Measurements from ENCODE around the gene ZNF506. TPM values are rescaled to one million over a fixed set of nuclear protein-coding genes. Genes with fewer than 3 reads are reported as not detected.
A peak's percentile ranks its signal among the peaks of the same experiment; 100 is the strongest.

ZNF506 gene
- total and polyA plus RNA-seq, 2 experiments from 2014 or later: 26.0 to 42.1 TPM

DNA sequence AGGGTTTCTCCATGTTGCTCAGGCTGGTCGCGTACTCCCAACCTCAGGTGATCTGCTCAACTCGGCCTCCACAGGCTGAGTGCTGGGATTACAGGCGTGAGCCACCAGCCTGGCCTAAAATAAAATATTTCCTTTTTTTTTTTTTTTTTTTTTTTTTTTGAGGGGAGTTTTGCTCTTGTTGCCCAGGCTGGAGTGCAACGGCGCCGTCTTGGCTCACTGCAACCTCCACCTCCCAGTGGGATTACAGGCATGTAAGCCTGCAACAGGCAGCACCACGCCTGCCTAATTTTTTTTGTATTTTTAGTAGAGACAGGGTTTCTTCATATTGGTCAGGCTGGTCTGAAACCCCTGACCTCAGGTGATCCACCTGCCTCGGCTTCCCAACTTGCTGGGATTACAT lies 4.9 kb downstream of the ZNF506 start:
- Histone ChIP-seq H3K36me3 (ENCODE audit: insufficient read depth) (no peaks in the 10 kb centered on the region), H3K27ac (ENCODE audit: low read depth) (no peak overlapping the region), H3K9me2 (ENCODE audit: insufficient read depth) (no peaks in the 10 kb centered on the region), H2AFZ (no peak overlapping the region), H3K4me3 (no peak overlapping the region), H3K27me3 (ENCODE audit: insufficient read depth) (no peaks in the 10 kb centered on the region), H3K4me1 (ENCODE audit: insufficient read depth) (no peaks in the 10 kb centered on the region), H3K79me2 (replicated peaks; ENCODE audit: insufficient read depth) (peaks cover 89% of the 10 kb centered on the region), H3K4me2 (no peak overlapping the region), H3F3A (replicated peaks; ENCODE audit: low read depth) (no peaks in the 10 kb centered on the region; the same call in 1 of the 2 replicates), H4K20me1 (replicated peaks; ENCODE audit: insufficient read depth) (peaks cover 13% of the 10 kb centered on the region)
- TF ChIP-seq POLR2AphosphoS5 (IDR thresholded peaks at IDR 0.05; ENCODE audit: low read depth) (no peak), CREB1 (CRISPR knock-in tag; IDR thresholded peaks at IDR 0.05; ENCODE audit: low read depth) (no peak), JUNB (IDR thresholded peaks at IDR 0.05; ENCODE audit: unreplicated experiment) (no peak), ZNF114 (CRISPR knock-in tag; IDR thresholded peaks at IDR 0.05) (no peak), STAT1 (IDR thresholded peaks at IDR 0.05; ENCODE audit: unreplicated experiment) (no peak), EZH2 (IDR thresholded peaks at IDR 0.05; ENCODE audit: low read depth, unreplicated experiment) (no peak), ZNF331 (CRISPR knock-in tag; IDR thresholded peaks at IDR 0.05; ENCODE audit: low read depth) (no peak), EZH2phosphoT487 (IDR thresholded peaks at IDR 0.05; ENCODE audit: unreplicated experiment) (no peak), NANOG (IDR thresholded peaks at IDR 0.05; ENCODE audit: borderline replicate concordance) (no peak)
- TF ChIP-seq, protein P1, sequence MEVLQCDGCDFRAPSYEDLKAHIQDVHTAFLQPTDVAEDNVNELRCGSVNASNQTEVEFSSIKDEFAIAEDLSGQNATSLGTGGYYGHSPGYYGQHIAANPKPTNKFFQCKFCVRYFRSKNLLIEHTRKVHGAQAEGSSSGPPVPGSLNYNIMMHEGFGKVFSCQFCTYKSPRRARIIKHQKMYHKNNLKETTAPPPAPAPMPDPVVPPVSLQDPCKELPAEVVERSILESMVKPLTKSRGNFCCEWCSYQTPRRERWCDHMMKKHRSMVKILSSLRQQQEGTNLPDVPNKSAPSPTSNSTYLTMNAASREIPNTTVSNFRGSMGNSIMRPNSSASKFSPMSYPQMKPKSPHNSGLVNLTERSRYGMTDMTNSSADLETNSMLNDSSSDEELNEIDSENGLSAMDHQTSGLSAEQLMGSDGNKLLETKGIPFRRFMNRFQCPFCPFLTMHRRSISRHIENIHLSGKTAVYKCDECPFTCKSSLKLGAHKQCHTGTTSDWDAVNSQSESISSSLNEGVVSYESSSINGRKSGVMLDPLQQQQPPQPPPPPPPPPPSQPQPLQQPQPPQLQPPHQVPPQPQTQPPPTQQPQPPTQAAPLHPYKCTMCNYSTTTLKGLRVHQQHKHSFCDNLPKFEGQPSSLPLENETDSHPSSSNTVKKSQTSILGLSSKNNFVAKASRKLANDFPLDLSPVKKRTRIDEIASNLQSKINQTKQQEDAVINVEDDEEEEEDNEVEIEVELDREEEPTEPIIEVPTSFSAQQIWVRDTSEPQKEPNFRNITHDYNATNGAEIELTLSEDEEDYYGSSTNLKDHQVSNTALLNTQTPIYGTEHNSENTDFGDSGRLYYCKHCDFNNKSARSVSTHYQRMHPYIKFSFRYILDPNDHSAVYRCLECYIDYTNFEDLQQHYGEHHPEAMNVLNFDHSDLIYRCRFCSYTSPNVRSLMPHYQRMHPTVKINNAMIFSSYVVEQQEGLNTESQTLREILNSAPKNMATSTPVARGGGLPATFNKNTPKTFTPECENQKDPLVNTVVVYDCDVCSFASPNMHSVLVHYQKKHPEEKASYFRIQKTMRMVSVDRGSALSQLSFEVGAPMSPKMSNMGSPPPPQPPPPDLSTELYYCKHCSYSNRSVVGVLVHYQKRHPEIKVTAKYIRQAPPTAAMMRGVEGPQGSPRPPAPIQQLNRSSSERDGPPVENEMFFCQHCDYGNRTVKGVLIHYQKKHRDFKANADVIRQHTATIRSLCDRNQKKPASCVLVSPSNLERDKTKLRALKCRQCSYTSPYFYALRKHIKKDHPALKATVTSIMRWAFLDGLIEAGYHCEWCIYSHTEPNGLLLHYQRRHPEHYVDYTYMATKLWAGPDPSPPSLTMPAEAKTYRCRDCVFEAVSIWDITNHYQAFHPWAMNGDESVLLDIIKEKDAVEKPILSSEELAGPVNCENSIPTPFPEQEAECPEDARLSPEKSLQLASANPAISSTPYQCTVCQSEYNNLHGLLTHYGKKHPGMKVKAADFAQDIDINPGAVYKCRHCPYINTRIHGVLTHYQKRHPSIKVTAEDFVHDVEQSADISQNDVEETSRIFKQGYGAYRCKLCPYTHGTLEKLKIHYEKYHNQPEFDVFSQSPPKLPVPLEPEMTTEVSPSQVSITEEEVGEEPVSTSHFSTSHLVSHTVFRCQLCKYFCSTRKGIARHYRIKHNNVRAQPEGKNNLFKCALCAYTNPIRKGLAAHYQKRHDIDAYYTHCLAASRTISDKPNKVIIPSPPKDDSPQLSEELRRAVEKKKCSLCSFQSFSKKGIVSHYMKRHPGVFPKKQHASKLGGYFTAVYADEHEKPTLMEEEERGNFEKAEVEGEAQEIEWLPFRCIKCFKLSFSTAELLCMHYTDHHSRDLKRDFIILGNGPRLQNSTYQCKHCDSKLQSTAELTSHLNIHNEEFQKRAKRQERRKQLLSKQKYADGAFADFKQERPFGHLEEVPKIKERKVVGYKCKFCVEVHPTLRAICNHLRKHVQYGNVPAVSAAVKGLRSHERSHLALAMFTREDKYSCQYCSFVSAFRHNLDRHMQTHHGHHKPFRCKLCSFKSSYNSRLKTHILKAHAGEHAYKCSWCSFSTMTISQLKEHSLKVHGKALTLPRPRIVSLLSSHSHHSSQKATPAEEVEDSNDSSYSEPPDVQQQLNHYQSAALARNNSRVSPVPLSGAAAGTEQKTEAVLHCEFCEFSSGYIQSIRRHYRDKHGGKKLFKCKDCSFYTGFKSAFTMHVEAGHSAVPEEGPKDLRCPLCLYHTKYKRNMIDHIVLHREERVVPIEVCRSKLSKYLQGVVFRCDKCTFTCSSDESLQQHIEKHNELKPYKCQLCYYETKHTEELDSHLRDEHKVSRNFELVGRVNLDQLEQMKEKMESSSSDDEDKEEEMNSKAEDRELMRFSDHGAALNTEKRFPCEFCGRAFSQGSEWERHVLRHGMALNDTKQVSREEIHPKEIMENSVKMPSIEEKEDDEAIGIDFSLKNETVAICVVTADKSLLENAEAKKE (CRISPR knock-in tag; IDR thresholded peaks at IDR 0.05): no peak
- TF ChIP-seq, protein P2, sequence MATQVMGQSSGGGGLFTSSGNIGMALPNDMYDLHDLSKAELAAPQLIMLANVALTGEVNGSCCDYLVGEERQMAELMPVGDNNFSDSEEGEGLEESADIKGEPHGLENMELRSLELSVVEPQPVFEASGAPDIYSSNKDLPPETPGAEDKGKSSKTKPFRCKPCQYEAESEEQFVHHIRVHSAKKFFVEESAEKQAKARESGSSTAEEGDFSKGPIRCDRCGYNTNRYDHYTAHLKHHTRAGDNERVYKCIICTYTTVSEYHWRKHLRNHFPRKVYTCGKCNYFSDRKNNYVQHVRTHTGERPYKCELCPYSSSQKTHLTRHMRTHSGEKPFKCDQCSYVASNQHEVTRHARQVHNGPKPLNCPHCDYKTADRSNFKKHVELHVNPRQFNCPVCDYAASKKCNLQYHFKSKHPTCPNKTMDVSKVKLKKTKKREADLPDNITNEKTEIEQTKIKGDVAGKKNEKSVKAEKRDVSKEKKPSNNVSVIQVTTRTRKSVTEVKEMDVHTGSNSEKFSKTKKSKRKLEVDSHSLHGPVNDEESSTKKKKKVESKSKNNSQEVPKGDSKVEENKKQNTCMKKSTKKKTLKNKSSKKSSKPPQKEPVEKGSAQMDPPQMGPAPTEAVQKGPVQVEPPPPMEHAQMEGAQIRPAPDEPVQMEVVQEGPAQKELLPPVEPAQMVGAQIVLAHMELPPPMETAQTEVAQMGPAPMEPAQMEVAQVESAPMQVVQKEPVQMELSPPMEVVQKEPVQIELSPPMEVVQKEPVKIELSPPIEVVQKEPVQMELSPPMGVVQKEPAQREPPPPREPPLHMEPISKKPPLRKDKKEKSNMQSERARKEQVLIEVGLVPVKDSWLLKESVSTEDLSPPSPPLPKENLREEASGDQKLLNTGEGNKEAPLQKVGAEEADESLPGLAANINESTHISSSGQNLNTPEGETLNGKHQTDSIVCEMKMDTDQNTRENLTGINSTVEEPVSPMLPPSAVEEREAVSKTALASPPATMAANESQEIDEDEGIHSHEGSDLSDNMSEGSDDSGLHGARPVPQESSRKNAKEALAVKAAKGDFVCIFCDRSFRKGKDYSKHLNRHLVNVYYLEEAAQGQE (IDR thresholded peaks at IDR 0.05; ENCODE audit: unreplicated experiment): no peak
- TF ChIP-seq, protein P3, sequence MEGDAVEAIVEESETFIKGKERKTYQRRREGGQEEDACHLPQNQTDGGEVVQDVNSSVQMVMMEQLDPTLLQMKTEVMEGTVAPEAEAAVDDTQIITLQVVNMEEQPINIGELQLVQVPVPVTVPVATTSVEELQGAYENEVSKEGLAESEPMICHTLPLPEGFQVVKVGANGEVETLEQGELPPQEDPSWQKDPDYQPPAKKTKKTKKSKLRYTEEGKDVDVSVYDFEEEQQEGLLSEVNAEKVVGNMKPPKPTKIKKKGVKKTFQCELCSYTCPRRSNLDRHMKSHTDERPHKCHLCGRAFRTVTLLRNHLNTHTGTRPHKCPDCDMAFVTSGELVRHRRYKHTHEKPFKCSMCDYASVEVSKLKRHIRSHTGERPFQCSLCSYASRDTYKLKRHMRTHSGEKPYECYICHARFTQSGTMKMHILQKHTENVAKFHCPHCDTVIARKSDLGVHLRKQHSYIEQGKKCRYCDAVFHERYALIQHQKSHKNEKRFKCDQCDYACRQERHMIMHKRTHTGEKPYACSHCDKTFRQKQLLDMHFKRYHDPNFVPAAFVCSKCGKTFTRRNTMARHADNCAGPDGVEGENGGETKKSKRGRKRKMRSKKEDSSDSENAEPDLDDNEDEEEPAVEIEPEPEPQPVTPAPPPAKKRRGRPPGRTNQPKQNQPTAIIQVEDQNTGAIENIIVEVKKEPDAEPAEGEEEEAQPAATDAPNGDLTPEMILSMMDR (conservative IDR thresholded peaks at IDR 0.05; ENCODE audit: low read depth in 2 of 2): no peak
- TF ChIP-seq, protein P4, sequence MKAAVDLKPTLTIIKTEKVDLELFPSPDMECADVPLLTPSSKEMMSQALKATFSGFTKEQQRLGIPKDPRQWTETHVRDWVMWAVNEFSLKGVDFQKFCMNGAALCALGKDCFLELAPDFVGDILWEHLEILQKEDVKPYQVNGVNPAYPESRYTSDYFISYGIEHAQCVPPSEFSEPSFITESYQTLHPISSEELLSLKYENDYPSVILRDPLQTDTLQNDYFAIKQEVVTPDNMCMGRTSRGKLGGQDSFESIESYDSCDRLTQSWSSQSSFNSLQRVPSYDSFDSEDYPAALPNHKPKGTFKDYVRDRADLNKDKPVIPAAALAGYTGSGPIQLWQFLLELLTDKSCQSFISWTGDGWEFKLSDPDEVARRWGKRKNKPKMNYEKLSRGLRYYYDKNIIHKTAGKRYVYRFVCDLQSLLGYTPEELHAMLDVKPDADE (IDR thresholded peaks at IDR 0.05): no peak
- Mint-ChIP-seq H3K27me3 (ENCODE audit: insufficient read depth, low read depth, poor library complexity) (peaks cover 8% of the 10 kb centered on the region), H3K27ac (no peak overlapping the region), H3K36me3 (ENCODE audit: low read depth) (peaks cover 24% of the 10 kb centered on the region), H3K9me3 (peaks cover 7% of the 10 kb centered on the region; the same call in 2 of the 3 replicates), H3K4me3 (no peak overlapping the region), H3K4me1 (peaks cover 2% of the 10 kb centered on the region; the same call in 1 of the 3 replicates)
- ATAC-seq: no peak
- peak; percentile 27 for DNase-seq (ENCODE audit: low spot score)

Data from GM23338 (cell line).